ENCODE data around the gene SLC24A4.

Gene SLC24A4

DNA sequence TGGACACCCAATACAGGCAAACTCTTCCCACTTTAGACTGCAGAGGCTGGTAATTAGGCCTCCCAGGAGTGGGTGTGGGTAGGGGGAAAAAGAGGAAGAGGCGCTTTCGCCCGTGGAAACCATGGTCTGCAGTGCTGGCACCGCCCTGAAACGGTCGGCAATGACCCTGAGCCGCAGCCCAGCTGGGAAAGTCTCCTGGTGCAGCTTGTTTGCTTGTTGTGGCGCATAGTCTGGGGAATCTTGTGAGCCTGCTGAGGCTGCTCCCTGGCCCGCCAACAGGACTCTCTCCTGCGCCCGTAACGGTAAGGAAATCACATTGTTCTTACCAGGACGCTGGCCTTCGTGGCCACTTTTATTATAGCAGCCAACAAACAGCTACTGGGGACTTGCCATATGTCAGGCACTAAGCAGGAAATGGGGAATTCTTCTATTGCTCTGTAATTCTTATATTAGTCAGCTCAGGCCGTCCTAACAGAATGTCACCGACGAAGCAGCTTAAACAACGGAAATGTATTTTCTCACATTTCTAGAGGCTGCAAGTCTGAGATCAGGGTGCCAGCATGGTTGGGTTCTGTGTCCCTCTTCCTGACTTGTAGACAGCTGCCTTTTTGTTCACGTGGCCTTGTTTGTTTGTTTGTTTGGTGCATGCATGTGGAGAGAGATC, 138.1 kb downstream of the SLC24A4 start:
- DNase-seq = no peak

DNA sequence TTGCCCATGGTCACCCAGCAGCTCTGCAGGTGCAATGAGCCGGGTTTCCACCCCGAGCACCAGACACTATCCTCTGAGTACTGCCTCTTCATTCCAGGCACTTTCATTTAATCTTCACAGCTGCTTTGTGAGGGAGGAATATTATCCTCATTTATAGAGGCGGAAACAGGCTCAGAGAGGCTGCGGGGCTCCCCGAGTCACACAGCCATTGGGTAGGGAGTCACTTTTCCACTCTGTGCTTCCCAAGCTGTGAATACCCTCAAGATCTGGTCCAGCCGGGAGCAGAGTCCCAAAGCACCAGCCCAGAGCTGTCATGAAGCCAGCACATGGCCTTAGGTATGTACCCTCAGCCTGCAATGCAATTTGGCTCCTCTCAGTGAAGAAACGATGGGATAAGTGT, 138.9 kb downstream of the SLC24A4 start:
- DNase-seq = no peak

DNA sequence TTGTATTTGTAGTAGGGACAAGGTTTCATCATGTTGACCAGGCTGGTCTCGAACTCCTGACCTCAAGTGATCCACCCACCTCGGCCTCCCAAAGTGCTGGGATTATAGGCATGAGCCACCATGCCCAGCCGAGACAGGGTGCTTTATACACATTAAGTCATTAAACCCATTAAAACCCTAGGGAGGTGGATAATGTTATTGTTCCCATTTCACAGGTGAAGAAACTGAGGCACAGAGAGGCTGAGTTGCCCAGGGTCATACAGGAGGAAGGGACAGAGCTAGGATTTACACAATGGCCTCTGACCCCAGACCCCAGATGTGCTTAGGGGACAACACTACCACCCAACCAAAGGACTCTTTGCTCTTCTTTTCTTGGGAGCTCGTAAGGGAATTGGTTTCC, 139.6 kb downstream of the SLC24A4 start:
- no peak for DNase-seq

DNA sequence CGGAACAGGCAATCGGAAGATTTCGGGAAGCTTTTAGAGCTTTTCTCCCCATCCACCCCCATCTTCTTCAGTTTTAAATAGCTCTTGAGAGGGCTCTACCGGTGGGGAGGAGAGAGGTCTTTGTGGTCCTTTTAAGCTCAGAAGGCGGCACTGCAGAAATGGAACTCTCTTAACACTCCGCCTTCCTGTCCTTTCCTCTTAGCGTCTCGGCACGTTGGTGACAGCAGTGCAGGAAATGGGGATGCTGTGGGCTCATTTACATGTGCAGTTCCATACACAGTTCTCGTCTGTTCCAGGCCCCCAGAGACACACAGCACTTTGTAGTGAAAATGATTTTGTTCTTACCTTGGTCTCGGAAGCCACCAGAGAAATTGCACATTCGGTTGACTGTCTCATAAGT, 140.2 kb downstream of the SLC24A4 start:
- DNase-seq = no peak

DNA sequence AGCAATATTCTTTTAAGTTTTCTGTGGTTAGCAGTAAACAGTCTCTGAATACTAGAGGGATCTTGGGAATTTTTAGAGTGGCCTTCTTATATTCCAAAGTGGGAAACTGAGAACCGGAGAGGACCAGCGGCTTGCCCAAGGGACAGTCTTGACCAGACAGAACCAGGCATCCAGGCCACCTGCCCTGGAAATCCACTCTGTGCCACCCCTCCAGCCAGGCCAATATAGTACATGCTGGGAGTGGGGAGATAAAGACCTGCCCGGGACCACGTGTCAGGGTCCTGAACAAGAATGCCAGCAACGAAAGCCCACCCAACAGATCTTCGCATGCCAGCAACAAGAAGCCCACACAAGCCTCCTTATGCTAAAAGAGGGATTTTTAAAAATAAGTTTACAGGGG, 141.2 kb downstream of the SLC24A4 start:
- DNase-seq = no peak

DNA sequence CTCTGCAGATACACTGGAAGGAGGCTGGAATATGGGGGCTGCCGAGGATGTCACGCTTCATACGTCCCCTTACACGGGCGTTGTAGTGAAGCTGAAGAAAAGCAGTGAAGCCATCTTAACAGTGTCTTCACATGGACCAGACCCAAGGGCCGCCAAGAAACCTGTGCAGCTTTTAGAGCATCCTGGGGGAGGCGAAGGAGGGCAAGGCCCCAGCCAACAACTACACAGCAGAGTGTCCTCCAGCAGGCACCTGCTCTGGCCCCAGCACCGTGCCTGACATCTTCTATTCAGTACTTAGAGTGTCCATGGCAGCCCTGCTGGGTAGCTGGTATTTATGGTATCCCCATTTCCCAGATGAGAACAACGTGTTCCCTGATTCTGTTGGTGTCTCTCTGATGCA, 141.8 kb downstream of the SLC24A4 start:
- DNase-seq = no peak

DNA sequence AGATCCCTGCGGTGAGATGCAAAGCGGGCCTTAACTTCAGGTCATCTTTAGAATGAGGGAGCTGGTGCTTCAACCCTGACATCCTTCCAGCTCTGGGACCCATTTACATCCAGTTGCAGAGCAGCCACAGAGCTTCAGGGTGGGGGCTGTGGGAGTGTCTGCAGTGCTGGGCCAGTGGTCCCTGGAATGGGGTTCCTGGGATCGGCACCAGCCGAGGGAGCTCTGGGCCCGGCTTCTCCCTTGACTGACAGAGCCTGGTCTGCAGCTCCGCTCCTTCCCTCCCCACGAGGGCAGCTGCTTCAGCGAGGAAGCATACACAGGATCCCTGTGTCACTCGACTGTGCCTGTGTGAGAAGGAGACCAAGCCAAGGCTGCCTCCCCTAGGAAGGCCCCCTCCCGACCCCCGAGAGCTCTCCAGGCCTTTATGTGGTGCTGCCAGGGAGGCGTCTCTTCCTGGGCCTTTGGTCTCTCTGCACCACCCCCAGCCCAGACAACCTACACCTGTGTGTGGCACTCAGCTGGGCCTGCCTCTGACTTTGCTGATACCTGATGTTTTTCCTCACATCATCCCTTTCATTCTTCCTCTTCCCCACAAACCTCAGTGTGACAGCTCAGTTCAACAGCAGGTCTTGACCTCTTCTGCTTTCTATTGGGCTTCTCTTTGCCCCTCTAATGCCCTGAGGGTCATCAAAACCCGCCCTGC, 142.5 kb downstream of the SLC24A4 start:
- no peak for DNase-seq

DNA sequence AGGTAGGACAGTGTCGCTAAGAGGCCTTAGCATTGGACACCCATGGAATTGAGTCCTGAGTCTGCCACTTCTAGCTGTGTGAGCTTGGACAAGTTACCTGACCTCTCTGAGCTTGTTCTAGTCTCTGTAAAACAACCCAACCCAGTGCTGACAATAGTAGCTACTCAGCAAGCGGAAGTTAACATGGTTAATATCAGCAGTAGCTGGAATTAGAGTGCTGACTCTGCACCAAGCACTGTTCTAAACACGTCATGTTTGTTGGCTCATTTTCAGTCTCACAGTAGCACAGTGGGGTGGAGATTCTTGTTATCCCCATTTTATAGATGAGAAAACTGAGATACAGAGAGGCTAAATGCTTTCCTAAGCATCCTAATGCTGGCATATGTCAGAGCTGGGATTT, 143.1 kb downstream of the SLC24A4 start:
- DNase-seq = no peak

DNA sequence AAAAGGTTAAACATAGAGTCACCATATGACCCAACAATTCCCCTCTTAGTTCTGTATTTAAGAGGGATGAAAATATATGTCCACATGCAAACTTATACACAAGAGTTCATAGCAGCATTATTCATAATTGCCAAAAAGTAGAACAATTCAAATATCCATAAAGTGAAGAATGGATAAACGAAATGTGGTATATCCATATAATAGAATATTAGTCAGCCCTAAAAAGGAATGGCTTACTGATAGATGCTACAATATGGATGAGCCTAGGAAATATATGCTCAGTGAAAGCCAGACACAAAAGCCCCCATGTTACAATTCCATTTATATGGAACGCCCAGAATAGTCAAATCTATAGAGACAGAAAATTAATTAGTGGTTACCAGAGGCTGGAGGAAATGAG, 146.6 kb downstream of the SLC24A4 start:
- DNase-seq = no peak

DNA sequence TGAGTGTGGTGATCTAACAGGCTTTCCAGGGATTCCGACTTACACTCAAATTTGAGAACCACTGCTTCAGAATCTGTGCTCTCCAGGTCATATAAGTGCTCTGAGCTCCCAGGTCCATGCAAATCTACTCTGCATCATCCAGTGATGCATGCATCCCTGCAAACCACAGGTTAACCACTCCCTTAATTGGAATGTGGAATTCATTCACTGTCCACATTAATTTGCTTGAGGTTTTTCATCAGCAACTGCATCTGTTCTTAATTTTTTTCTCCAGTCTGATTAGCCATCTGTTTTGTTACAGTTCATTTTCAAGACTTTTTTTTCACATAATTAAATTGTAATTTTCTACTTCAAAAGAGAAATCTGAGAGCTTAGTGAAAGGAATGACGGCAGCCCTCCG, 147.2 kb downstream of the SLC24A4 start:
- no peak for DNase-seq

DNA sequence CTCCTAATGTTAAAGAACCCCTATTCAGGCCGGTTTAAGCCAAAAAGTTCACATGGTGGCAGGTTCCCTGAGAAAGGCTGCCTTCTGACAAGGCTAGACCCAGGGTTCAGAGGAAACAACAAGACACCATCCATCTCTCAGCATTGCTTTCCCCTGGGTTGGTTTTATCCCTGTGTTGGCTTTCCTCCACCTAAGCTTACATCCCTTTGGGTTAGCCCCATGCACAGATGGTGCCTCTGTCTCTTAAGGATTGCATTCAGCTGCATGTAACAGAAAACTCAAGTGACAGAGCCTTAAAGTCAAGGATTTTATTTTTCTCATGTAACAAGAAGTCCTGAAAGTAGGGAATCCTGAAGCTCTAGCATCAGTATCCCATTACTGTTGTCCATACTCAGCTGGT, 147.8 kb downstream of the SLC24A4 start:
- DNase-seq = no peak

DNA sequence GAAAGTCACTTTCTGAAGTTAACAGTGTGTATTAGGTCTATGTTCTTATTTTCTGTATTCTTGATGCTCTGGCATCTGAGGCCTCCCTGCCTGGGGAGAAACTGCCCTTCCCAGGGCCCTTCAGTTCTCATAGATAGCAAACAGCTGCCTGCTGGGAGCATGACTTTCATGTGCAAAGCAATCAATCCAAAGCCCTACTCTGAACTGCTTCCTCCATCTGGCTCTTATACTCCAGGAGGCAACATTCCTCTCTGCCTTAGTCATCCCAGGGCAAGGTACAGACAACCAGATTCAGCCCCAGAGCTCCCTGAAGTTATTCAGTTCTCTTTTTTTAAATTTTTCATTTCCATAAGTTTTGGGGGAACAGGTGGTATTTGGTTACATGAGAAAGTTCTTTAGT, 149.0 kb downstream of the SLC24A4 start:
- DNase-seq = no peak

DNA sequence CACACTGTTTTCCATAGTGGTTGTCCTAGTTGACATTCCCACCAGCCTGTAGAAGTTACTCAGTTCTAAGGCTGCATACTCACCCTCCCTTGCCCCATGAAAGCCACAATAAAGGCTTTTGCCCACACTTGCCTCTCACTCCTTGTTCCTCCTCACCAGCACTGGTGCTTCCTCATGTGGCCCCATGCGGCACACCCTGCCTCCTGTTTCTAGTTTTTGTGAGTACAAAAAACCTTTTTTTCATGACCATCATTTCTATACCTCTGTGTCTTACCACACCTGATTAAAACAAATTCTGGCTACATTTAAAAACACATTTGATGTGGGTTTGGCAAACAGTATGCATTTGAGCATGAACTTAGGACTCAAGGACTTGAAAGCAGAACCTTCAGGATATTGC, 149.9 kb downstream of the SLC24A4 start:
- DNase-seq = no peak

DNA sequence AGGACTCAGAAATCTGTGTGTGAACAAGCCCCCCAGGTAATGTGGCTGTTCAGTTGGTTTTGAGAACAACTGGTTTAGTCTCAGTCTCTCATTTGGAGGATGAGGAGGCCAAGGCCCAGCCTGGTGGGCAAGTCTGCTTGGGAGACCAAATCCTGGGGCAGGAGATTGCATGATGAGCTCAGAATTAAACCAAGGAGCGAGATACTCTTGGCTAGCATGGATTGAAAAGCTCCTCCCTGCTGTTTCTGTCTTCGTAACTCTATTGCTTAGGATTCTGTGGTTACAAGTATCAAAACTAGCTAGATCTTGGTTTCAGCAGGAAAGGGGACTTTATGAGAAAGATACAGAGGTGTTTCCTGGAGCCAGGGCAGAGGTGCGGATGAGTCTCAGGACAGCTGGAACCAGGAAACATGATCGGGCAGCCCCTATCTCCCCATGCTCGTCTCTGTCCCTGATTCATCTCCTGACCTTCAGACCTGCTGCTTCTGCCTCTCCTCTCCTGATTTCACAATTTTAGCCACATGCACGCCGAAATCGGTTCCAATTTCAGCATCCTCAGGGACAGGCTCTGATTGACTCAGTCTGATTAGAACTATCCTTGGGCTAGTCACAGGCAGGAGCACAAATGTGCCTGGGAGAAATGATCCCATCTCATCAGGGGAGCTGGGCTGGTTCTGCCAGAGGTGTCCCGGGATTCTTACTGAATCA, 150.4 kb downstream of the SLC24A4 start:
- no peak for DNase-seq

DNA sequence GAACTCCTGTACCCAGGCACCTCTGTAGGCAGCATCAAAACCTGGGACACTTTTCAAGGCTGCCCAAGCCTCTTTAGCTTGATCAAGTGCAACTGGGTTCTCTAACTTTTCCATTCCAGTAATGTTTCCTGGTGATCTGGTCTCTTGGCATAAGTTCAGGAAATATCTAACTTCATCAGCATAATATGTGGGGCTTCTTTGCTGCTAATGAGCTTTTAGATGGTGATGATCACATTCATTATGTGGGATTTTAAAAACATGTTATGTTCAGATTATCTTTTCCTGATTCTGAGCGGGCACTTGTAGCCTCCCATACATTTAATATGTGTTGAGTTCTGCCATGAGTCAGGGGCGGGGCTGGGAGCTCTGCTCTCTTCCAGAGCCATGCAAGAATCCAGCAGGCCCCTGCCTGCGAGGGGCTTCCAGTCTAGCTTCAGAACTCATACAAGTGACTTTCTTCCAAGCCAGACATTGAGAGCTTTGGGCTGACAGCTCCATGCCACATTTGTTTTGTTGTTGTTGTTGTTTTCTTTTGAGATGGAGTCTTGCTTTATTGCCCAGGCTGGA, 151.1 kb downstream of the SLC24A4 start:
- no peak for DNase-seq

DNA sequence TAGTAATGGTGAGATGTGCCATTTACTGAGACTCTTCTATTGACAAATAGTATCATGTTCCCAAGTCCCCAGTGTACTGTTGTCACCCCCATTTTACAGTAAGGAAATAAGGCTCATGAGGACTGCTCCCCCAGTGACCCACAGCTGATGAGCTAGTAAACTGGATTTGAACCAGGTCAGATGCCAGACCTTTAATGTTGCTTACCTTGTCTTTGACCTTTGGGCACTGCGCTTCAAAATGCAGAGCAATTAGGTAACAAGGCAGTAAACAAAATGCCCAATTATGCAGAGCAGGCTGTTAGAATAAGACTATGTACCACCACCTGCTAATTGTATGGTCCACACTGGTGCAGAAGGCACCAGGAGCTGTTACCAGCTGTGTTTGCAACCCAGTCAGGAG, 152.1 kb downstream of the SLC24A4 start:
- DNase-seq = no peak

DNA sequence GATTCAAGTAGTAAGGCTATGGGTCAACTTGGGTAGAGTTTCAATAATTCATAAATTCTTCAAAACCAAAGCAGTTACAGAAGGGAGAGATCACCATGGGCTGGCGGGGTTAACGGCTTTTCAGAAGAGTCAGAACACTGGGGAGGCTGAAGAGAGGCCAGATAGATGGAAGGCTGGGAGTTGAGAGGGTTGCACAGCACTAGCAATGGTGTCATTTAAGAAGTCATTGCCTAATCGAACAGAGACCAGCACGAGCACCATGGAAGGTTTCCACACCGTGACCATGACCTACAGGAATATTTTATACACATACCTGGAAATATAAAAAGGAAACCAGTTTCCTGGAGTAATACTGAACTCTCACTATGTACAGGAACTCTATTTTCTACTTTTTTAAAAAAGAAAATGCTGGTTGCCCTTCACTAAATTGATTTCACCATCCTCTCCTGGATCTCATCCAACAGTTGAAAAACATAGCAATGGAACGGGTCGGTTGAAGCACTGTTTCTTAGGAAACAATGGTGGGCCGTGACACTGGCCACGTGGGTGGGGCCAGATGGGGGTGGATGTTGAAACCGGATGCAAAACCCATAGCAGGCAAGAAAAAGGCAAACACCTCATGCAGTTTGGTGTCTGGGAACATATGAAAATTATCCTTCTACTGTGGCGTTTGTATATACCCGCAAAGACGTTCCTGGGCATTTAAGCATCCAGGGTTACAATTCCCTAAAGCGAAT, 152.7 kb downstream of the SLC24A4 start:
- no peak for DNase-seq

DNA sequence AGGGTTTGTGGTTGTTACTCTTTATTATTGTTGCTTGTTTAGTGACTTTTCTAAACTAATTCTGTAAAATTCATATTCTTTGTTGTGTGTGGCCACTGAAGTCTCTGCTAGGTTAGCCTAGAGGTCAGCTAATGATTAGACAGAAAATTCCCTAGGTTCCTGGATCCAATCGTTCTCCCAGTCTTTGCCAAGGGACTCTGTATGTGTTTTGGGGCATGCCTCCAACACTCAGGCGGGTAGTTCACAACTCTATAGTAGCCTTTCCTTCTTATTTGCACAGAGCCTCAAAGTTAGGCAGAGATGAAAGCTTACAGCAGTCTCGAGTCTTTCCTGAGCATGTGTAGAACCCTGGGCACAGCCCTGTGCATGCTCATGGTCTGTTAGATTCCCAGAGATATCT, 157.9 kb downstream of the SLC24A4 start:
- DNase-seq = no peak

DNA sequence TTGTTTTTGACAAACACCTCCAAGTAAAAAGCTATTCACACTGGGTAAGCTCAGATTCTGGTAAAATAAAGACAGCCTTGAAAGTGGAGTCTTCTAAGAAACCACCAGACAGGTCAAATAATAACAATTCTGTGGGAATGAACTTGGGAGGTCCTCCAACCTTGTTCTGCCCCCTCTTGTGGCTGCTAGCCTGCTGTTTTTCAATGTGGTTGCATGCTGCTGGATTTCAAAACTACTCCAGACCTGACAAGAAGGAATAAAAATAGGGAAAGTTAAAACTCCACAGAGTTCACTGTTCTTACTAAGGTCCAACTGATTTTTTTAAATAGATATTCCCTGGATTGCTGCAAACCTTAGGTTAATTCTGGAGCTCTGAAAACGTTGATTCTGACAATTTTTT, 158.4 kb downstream of the SLC24A4 start:
- no peak for DNase-seq

DNA sequence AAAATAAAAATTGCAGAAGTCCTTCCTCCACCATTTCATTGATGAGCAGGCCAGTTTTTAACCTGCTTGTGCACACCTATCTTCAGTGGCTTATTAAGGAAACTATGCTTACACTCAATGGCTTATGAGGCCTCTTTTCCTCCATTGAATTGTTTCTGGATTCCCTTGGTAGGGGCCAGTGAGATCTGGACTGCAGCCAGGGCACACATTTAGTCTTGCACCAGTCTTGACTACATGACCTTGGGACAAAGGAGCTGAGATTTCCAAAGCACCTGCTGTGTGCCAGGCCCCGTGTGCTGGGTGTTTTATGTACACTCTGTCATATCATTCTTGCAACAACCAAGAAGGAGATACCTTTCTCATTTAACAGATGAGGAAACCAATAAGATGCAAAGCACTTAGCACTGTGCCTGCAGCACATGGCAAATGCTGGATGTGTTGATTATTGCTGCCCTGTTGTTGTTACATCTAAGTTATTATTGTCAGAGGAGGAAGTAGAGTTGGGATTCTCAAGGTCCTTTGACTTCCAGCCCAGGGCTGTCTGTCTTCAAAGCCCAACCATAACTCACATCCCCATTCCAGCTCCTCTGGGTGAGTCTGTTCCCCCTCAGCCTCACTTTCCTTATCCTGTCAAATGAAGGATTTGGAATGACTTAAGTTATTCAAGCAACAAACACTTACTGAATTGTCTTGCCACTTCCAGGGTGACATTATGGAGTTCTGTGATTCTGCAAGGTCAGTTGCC, 159.0 kb downstream of the SLC24A4 start:
- no peak for DNase-seq

DNA sequence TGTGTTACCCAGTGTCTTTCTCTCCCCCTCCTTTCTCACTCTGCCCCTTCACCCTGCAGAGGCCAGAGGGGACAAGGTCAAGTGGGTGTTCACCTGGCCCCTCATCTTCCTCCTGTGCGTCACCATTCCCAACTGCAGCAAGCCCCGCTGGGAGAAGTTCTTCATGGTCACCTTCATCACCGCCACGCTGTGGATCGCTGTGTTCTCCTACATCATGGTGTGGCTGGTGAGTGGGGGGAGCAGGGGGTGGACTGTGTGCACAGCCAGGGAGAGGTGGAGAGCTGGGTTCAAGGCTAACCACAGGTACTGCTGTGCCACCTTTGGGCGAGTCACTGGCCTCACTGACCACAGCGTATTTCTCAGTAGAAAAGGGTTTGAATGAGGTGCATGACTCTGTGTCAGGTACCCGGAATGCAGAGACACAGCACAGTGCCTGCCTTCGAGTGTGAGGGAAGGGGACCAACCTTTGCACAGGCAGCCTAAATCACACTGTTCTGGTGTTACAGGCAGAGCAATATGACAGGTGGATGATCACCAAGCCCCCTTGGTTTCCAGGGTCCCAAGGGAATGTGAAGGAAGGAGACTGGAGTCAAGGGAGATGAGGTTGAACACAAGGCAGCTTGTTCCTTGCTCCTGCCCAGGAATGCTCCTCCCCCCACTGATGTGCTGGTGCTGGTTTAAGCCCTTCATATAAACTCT, 159.8 kb downstream of the SLC24A4 start:
- no peak for DNase-seq

Data from activated CD4-positive, alpha-beta T cell treated with anti-CD3 and anti-CD28 coated beads for 4 hours (primary cell).